Fibroblast of mammary gland (primary cell): Measurements from ENCODE around the gene GABRR2.

Source experiments
- DNase-seq: peaks from one replicate; pipeline ENCODE4 v3.0.0-alpha.2; 2010; ENCODE audit warnings: low read depth
- H3K4me3 ChIP-seq: 2 replicates; pipeline ENCODE4 v1.5.1; 2011; ENCODE audit warnings: low read depth, mild to moderate bottlenecking, low read length, moderate library complexity; ENCODE audit not compliant: control insufficient read depth
- TF ChIP-seq, protein P1 (sequence below): conservative IDR thresholded peaks from 2 replicates; pipeline ENCODE4 v1.5.1; 2011; ENCODE audit warnings: low read depth, low read length, inconsistent platforms; ENCODE audit not compliant: control insufficient read depth, insufficient read depth

GABRR2 gene

GRCh38 chr6:89257781-89258180, 57.3 kb downstream of the GABRR2 start:
- TF ChIP-seq, protein P1, sequence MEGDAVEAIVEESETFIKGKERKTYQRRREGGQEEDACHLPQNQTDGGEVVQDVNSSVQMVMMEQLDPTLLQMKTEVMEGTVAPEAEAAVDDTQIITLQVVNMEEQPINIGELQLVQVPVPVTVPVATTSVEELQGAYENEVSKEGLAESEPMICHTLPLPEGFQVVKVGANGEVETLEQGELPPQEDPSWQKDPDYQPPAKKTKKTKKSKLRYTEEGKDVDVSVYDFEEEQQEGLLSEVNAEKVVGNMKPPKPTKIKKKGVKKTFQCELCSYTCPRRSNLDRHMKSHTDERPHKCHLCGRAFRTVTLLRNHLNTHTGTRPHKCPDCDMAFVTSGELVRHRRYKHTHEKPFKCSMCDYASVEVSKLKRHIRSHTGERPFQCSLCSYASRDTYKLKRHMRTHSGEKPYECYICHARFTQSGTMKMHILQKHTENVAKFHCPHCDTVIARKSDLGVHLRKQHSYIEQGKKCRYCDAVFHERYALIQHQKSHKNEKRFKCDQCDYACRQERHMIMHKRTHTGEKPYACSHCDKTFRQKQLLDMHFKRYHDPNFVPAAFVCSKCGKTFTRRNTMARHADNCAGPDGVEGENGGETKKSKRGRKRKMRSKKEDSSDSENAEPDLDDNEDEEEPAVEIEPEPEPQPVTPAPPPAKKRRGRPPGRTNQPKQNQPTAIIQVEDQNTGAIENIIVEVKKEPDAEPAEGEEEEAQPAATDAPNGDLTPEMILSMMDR, result no peak
- no peak overlapping the region for H3K4me3 ChIP-seq
- no peak for DNase-seq

DNA sequence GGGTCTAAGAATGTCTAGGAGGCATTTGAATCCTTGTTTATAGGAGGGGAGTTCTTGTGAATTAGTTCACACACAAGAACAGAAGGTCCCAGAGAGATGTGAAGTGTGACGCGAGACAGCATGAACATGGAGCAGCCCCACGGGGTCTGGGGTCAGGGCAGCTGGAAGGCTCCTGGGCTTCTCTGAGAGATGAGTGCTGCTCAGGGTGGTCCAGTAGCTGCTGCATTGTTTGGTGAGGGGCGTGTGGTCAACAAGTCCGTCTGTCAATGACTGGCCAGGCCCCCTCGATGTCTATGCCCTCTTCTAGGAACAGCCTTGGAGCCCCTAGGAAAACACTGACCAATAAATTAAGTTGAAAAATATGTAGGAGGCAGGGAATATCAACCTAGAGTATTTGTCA, 57.8 kb downstream of the GABRR2 start:
- TF ChIP-seq, protein P1, result no peak
- DNase-seq, result no peak
- H3K4me3 ChIP-seq, result no peak overlapping the region

DNA sequence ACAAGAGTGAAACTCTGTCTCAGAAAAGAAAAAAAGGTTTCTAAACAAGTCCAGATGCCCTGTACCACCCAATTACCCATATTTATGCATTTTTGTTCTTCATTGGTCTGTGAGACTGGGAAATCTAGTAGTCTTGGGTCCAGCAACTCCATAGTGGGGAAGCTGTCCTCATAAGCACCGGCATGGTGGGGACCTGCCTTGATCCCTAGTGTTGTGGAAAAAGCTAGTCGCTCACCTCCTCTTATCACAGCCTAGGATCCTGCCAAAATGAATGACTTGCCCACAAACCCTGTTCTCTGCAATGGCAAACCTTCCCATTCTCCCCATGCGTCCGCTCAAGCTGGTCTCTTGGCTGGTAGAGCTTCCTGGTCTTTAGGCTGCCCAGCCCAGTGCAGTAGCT, 59.7 kb downstream of the GABRR2 start:
- TF ChIP-seq, protein P1, result no peak
- no peak for DNase-seq
- no peak overlapping the region for H3K4me3 ChIP-seq

DNA sequence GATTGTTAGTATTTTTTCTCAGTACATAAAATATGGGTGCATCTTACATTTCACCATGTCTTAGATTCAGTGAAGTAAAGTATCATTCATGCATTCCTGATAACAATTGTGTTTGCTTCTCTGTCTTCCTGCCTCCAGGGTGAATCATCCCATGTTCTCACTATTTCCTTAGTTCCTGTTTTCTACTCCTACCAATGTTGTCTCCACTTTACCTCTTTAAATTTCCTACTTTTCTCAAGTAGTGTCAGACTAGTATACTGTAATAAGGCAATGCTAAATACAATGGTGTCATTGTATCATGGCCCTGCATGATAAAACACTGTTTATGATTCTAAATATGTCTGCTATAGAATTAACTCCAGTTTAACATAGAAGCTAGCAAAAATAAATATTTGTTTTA, 60.5 kb downstream of the GABRR2 start:
- DNase-seq, result no peak
- TF ChIP-seq, protein P1, result no peak
- no peak overlapping the region for H3K4me3 ChIP-seq

DNA sequence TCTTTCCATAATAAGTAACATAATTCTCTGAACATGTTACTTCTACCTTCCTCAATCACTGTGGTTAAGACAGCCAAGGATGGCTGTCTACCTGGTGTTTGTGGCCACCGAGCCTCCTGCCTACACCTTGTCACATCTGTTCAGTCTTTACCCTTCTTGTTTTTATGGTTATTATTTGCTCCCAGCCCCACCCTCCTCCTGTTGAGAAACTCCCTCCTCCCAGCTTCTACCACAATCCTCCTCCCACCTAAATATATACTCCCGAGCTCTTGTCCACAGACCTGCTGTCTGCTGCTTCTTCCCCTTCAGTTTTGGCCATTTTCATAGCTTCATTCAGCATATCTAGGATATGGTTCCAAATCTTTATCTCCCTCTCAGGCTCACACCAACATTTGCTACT, 62.2 kb downstream of the GABRR2 start:
- DNase-seq, result no peak
- no peak overlapping the region for H3K4me3 ChIP-seq
- TF ChIP-seq, protein P1, result no peak

GRCh38 chr6:89251976-89252375, 63.1 kb downstream of the GABRR2 start:
- DNase-seq, result no peak
- TF ChIP-seq, protein P1, result no peak
- H3K4me3 ChIP-seq, result no peak overlapping the region

GRCh38 chr6:89251170-89251569, 63.9 kb downstream of the GABRR2 start:
- DNase-seq, result no peak
- no peak overlapping the region for H3K4me3 ChIP-seq
- TF ChIP-seq, protein P1, result no peak
